Right atrium auricular region (tissue), 2 donors: ENCODE measurements around the gene ZC3HAV1. TPM values are rescaled to one million over a fixed set of nuclear protein-coding genes. Genes with fewer than 3 reads are reported as not detected.
A peak's percentile ranks its signal among the peaks of the same experiment; 100 is the strongest.
"Not testable (repeated sequence)": the region's sequence is repeated elsewhere in the genome, so short reads cannot be mapped to it uniquely, and the experiment has no call there.

ENCODE experiments used
- DNase-seq: peaks from one replicate; pipeline ENCODE4 v3.0.0-alpha.2; 2019; ENCODE audit warnings: low spot score
- H3K27ac ChIP-seq, 2 donors: fragments of 200-600 bp; sonication (generic); 1 replicate in 1 of 2; 2 replicates in 1 of 2; pipeline ENCODE4 v1.5.1; 2016 to 2019
- H3K27me3 ChIP-seq, 2 donors: fragments of 200-600 bp; sonication (generic); one replicate each; pipeline versions ENCODE4 v1.5.1 to v1.6.0; 2017 to 2019
- H3K36me3 ChIP-seq: fragments of 200-600 bp; sonication (generic); one replicate; pipeline ENCODE4 v1.5.1; 2016
- H3K4me1 ChIP-seq, 2 donors: fragments of 200-600 bp; sonication (generic); one replicate each; pipeline versions ENCODE4 v1.5.1 to v1.6.0; 2017 to 2019
- H3K4me3 ChIP-seq, 2 donors: fragments of 200-600 bp; sonication (generic); 1 replicate in 1 of 2; 2 replicates in 1 of 2; pipeline ENCODE4 v1.5.1; 2017 to 2019; ENCODE audit warnings: mild to moderate bottlenecking in 1 of 2, moderate library complexity in 1 of 2
- H3K9me3 ChIP-seq, 2 donors: fragments of 200-600 bp; sonication (generic); one replicate each; pipeline ENCODE4 v1.5.1; 2019
- total RNA-seq, 2 donors: library from RNA; depleted of rRNA; stranded (reverse); fragments of >200 nt; gene quantifications; one replicate each; pipeline ENCODE4 v1.1.0, GENCODE V29; 2016
- TF ChIP-seq, protein P1 (sequence below), 2 donors: fragments of 200-600 bp; sonication (generic); IDR thresholded peaks; one replicate each; pipeline ENCODE4 v1.5.1; 2019; ENCODE audit warnings: antibody characterized with exemption in 2 of 2

The ZC3HAV1 gene
- total RNA-seq, 2 donors from 2014 or later, result 8.0 to 15.2 TPM

DNA sequence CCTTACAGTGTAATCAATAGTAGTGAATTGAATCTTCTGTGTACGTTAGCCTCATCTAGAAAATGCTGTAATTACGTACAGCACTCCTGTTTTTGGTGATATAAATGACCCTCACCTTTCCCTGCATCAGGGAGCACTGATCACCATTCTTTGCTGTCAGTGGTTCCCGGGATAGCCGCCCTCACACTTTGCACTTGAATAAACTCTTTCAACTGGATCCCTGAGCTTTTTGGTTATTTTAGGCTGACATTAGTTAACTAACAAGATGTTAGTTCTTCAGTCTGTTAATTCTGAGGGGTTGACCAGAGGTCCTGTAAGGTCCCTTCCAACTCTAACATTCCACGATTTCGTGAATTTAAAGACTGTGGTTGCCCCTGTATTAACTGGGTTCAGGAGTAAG is 23.4 kb upstream of the ZC3HAV1 start:
- Histone ChIP-seq H3K9me3 (no peaks in the 10 kb centered on the region), H3K27me3 (no peaks in the 10 kb centered on the region), H3K4me3 (peak overlapping the region; percentile 52 to 61), H3K4me1 (peaks cover 0 to 15% of the 10 kb centered on the region in 2 donors), H3K36me3 (no peaks in the 10 kb centered on the region), H3K27ac (peak overlapping the region in 1 of 2 donors; percentile 59)
- DNase-seq, result no peak
- TF ChIP-seq, protein P1, sequence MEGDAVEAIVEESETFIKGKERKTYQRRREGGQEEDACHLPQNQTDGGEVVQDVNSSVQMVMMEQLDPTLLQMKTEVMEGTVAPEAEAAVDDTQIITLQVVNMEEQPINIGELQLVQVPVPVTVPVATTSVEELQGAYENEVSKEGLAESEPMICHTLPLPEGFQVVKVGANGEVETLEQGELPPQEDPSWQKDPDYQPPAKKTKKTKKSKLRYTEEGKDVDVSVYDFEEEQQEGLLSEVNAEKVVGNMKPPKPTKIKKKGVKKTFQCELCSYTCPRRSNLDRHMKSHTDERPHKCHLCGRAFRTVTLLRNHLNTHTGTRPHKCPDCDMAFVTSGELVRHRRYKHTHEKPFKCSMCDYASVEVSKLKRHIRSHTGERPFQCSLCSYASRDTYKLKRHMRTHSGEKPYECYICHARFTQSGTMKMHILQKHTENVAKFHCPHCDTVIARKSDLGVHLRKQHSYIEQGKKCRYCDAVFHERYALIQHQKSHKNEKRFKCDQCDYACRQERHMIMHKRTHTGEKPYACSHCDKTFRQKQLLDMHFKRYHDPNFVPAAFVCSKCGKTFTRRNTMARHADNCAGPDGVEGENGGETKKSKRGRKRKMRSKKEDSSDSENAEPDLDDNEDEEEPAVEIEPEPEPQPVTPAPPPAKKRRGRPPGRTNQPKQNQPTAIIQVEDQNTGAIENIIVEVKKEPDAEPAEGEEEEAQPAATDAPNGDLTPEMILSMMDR (IDR thresholded peaks at IDR 0.05), result no peak

DNA sequence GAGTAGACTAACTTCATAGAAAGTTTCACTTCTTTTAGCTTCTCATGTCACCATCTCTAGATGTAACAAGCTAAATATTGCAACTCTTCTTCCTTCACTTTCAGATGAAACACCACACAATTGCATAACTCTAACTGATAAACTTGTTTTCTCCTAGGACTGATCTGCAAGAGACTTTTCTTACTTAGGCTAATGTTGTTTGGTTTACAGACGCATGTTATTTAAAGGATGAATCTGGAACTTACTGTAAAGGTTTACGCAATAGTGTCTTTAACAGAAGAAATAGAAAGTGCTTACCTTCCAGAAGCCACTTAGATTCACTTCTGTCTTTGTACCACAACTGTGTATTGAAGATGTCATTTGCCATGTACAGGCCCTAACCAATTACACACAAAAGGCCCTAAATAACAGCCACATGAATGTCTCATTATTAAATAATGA is 22.1 kb upstream of the ZC3HAV1 start:
- no peak for DNase-seq
- H3K27me3 ChIP-seq, result no peaks in the 10 kb centered on the region
- H3K9me3 ChIP-seq, result no peaks in the 10 kb centered on the region
- H3K36me3 ChIP-seq, result no peaks in the 10 kb centered on the region
- no peak overlapping the region for H3K27ac ChIP-seq
- no peak overlapping the region for H3K4me3 ChIP-seq
- TF ChIP-seq, protein P1 (IDR thresholded peaks at IDR 0.05), result no peak
- peaks cover 0 to 15% of the 10 kb centered on the region in 2 donors for H3K4me1 ChIP-seq

DNA sequence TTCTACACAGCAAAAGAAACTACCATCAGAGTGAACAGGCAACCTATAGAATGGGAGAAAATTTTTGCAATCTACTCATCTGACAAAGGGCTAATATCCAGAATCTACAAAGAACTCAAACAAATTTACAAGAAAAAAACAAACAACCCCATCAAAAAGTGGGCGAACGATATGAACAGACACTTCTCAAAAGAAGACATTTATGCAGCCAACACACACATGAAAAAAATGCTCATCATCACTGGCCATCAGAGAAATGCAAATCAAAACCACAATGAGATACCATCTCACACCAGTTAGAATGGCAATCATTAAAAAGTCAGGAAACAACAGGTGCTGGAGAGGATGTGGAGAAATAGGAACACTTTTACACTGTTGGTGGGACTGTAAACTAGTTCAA is 20.3 kb upstream of the ZC3HAV1 start:
- DNase-seq, H3K27ac ChIP-seq, H3K4me3 ChIP-seq: not testable (repeated sequence)

DNA sequence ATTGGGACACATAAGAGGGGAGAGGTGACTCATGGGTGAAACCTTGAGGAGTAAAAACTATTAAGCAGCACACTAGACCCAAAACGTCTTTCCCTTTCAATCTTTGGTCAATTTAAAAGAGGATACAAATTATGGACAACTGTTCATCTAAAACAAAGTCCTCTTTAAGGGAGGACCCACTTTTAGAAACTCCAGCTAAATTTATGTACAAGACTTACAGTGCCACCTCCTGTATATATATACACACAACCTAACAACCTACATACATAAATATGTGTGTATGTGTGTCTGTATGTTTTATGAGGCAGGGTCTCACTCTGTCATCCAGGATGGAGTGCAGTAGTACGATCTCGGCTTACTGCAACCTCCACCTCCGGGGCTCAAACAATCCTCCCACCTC is 18.1 kb upstream of the ZC3HAV1 start:
- Histone ChIP-seq H3K27me3 (no peaks in the 10 kb centered on the region), H3K36me3 (no peaks in the 10 kb centered on the region), H3K4me1 (peaks cover 0 to under 1% of the 10 kb centered on the region in 2 donors), H3K9me3 (no peaks in the 10 kb centered on the region), H3K4me3 (no peak overlapping the region), H3K27ac (no peak overlapping the region)
- DNase-seq, result no peak
- TF ChIP-seq, protein P1 (IDR thresholded peaks at IDR 0.05), result no peak

More for the DNA sequence above, 20.3 kb upstream of the ZC3HAV1 start:
- H3K27me3 ChIP-seq, H3K36me3 ChIP-seq, H3K9me3 ChIP-seq: not testable (repeated sequence)
- H3K4me1 ChIP-seq, result peaks cover 0 to 15% of the 10 kb centered on the region in 2 donors

DNA sequence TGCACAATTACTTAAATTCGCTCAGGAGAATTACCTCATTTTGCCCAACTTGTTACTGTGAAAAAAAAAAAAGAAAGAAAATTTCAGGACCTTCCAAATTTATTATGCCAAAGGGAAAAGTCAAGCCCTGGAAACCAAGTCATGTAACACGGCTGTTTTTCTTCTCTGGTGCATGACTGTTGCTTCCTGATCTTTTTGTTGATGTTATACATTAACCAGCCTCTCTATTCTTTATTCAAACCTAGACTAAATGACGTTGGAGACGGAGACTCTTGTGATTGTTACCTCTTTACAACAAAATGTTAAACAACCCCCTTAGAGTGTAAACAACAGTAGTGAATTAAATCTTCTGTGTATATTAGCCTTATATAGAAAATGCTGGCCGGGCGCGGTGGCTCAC is 16.1 kb upstream of the ZC3HAV1 start:
- TF ChIP-seq, protein P1 (IDR thresholded peaks at IDR 0.05), result no peak
- Histone ChIP-seq H3K4me3 (no peak overlapping the region), H3K9me3 (no peaks in the 10 kb centered on the region), H3K4me1 (no peaks in the 10 kb centered on the region), H3K27ac (no peak overlapping the region), H3K27me3 (no peaks in the 10 kb centered on the region), H3K36me3 (no peaks in the 10 kb centered on the region)
- DNase-seq, result no peak

DNA sequence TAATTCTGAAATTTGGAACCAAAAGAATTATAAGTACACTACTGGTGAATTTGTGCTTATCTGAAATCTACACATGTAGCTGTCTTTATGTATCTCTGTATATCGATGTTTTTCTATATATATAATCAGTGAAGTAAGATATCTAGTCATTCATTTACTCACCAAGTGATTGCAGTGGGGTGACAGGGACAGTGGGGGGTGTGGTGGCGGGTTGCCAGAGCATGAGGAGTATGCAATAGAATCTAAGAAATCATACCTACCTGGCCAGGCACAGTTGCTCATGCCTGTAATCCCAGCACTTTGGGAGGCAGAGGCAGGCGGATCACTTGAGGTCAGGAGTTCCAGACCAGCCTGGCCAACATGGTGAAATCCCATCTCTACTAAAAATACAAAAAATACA is 15.5 kb upstream of the ZC3HAV1 start:
- DNase-seq, H3K27ac ChIP-seq, H3K4me1 ChIP-seq, H3K27me3 ChIP-seq, H3K9me3 ChIP-seq, H3K36me3 ChIP-seq, H3K4me3 ChIP-seq: not testable (repeated sequence)

DNA sequence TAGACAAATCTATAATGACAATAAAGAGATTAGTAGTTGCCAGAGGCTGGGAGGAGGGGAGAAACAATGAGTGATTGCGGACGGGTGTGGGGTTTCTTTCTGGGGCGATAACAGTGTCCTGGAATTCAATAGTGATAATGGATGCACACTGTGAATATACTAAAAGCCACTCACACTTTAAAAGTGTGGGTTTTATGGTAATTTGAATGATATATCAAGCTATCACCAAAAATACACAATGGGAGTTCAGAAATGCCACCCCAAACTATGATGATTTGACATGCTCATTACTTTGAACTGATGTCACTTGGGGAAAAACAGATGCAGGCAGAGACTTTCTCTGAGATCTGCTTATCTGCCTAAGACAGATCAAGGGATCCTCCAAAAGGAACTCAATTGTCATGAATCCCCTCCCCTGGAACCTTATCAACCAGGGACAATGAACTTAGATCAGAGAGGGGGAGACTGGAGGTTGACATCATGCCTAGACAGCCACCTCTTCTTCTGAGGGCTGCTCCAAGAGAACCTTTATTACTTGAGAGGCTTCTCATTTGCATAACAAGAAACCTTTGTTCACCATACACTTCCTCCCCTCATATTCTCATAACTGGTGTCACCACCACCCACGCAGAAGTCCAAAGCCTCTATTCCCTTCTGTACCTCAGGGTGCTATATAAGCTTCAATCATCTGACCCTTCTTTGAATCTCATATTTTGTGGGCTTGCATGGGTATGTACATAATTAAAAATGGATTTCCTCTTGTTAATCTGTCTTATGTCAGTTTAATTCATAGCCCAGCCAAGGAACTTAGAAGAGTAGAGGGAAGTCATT is 14.8 kb upstream of the ZC3HAV1 start:
- Histone ChIP-seq H3K27me3 (no peaks in the 10 kb centered on the region), H3K4me1 (no peaks in the 10 kb centered on the region), H3K9me3 (no peaks in the 10 kb centered on the region), H3K27ac (no peak overlapping the region), H3K4me3 (no peak overlapping the region), H3K36me3 (no peaks in the 10 kb centered on the region)
- TF ChIP-seq, protein P1 (IDR thresholded peaks at IDR 0.05), result no peak
- DNase-seq, result no peak
